Measurements from ENCODE around the gene RTL1. TPM values are rescaled to one million over a fixed set of nuclear protein-coding genes. Genes with fewer than 3 reads are reported as not detected.

RTL1 gene
- polyA plus RNA-seq, 1 of the 3 experiments (the other 2 are of a cell fraction): 0.07 TPM

- H3F3A ChIP-seq (replicated peaks; ENCODE audit: insufficient read depth): no peaks in the 10 kb centered on the region
- no peaks in the 10 kb centered on the region; a peak in 2 of 4 replicates for H3K4me1 ChIP-seq (ENCODE audit: control insufficient read depth in 1 of 2, insufficient read depth in 2 of 2, low read depth in 1 of 2, low read length in 1 of 2)
- no peaks in the 10 kb centered on the region for H4K20me1 ChIP-seq (ENCODE audit: insufficient read depth)
- CTCF ChIA-PET: interaction anchor here (0.5 to 2.0 kb wide), 4 partner anchors 10 to 424 kb away, joined by 3 to 6 read pairs (median 4); no protein-coding TSS in a partner anchor
- POLR2A ChIA-PET: no interaction called here
- no peak overlapping the region for H2AFZ ChIP-seq (ENCODE audit: low read depth)
- 49% methylated on average over 9 of the region's 9 CpGs for WGBS (ENCODE audit: low lambda C conversion rate)
- no peak overlapping the region for H3K4me3 ChIP-seq (ENCODE audit: low read depth in 2 of 2, low read length in 1 of 2)
- no peaks in the 10 kb centered on the region for H3K79me2 ChIP-seq (ENCODE audit: insufficient read depth)
- H3K4me2 ChIP-seq: no peak overlapping the region
- no peak overlapping the region for H3K9ac ChIP-seq
- H3K27ac ChIP-seq (ENCODE audit: low read depth in 2 of 2, low read length in 1 of 2): no peak overlapping the region
- DNase-seq: no peak
- H3K36me3 ChIP-seq (replicated peaks in 1 of 2; ENCODE audit: control insufficient read depth in 1 of 2, insufficient read depth in 2 of 2, low read length in 1 of 2): no peaks in the 10 kb centered on the region
- TF ChIP-seq RFX5 (IDR thresholded peaks at IDR 0.05; ENCODE audit: low read length): no peak
- no peak for TF ChIP-seq USF2 (IDR thresholded peaks at IDR 0.05; ENCODE audit: borderline replicate concordance, low read depth, low read length)
- TF ChIP-seq, protein P1, sequence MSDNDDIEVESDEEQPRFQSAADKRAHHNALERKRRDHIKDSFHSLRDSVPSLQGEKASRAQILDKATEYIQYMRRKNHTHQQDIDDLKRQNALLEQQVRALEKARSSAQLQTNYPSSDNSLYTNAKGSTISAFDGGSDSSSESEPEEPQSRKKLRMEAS (IDR thresholded peaks at IDR 0.05; ENCODE audit: low read depth): no peak
- TF ChIP-seq EP300 (IDR thresholded peaks at IDR 0.05; ENCODE audit: borderline replicate concordance in 1 of 2, low read depth in 1 of 2, low read length in 1 of 2): no peak
- TF ChIP-seq GABPA (IDR thresholded peaks at IDR 0.05; ENCODE audit: low read depth): no peak
- no peak for TF ChIP-seq USF1 (IDR thresholded peaks at IDR 0.05; ENCODE audit: borderline replicate concordance, low read depth)
- TF ChIP-seq RXRA (IDR thresholded peaks at IDR 0.05; ENCODE audit: borderline replicate concordance, low read depth): no peak
- TF ChIP-seq FOXM1 (IDR thresholded peaks at IDR 0.05; ENCODE audit: low read depth): no peak
- TF ChIP-seq NFIC (IDR thresholded peaks at IDR 0.05; ENCODE audit: borderline replicate concordance): no peak
- H3K27me3 ChIP-seq (ENCODE audit: insufficient read depth): no peaks in the 10 kb centered on the region
- H3K9me3 ChIP-seq: no peaks in the 10 kb centered on the region
- H3K9me2 ChIP-seq: no peaks in the 10 kb centered on the region
These were observed 38.4 kb downstream of the RTL1 start for GRCh38 chr14:100864960-100865681.

GRCh38 chr14:100864206-100864605, 39.3 kb downstream of the RTL1 start:
- Histone ChIP-seq H3K4me2 (no peak overlapping the region), H3K27me3 (ENCODE audit: insufficient read depth) (no peaks in the 10 kb centered on the region), H3K27ac (ENCODE audit: low read depth in 2 of 2, low read length in 1 of 2) (no peak overlapping the region), H3F3A (replicated peaks; ENCODE audit: insufficient read depth) (no peaks in the 10 kb centered on the region), H3K79me2 (ENCODE audit: insufficient read depth) (no peaks in the 10 kb centered on the region), H3K9me2 (no peaks in the 10 kb centered on the region), H3K36me3 (replicated peaks in 1 of 2; ENCODE audit: control insufficient read depth in 1 of 2, insufficient read depth in 2 of 2, low read length in 1 of 2) (no peaks in the 10 kb centered on the region), H3K4me1 (ENCODE audit: control insufficient read depth in 1 of 2, insufficient read depth in 2 of 2, low read depth in 1 of 2, low read length in 1 of 2) (no peaks in the 10 kb centered on the region; a peak in 2 of 4 replicates), H3K9ac (no peak overlapping the region), H2AFZ (ENCODE audit: low read depth) (no peak overlapping the region), H3K4me3 (ENCODE audit: low read depth in 2 of 2, low read length in 1 of 2) (no peak overlapping the region), H4K20me1 (ENCODE audit: insufficient read depth) (no peaks in the 10 kb centered on the region), H3K9me3 (no peaks in the 10 kb centered on the region)
- 51% methylated on average over 9 of the region's 10 CpGs for WGBS (ENCODE audit: low lambda C conversion rate)
- POLR2A ChIA-PET: no interaction called here
- no peak for DNase-seq
- CTCF ChIA-PET: interaction anchor here (0.6 to 2.0 kb wide), 3 partner anchors 9 to 423 kb away, joined by 3 to 6 read pairs (median 5); no protein-coding TSS in a partner anchor
- TF ChIP-seq CHD2 (IDR thresholded peaks at IDR 0.05; ENCODE audit: low read length, partially characterized antibody): no peak
- TF ChIP-seq NRF1 (IDR thresholded peaks at IDR 0.05; ENCODE audit: low read depth, low read length): no peak
- no peak for TF ChIP-seq REST (IDR thresholded peaks at IDR 0.05; ENCODE audit: low read depth, low read length)
- TF ChIP-seq TEAD4 (IDR thresholded peaks at IDR 0.05; ENCODE audit: borderline replicate concordance, insufficient read depth): no peak
- no peak for TF ChIP-seq RFX5 (IDR thresholded peaks at IDR 0.05; ENCODE audit: low read length)
- TF ChIP-seq JUND (IDR thresholded peaks at IDR 0.05): no peak
- TF ChIP-seq POLR2AphosphoS5 (IDR thresholded peaks at IDR 0.05; ENCODE audit: low read depth, low read length): no peak
- no peak for TF ChIP-seq USF1 (IDR thresholded peaks at IDR 0.05; ENCODE audit: borderline replicate concordance, low read depth)
- TF ChIP-seq FOSL2 (IDR thresholded peaks at IDR 0.05; ENCODE audit: borderline replicate concordance, low read depth): no peak
- TF ChIP-seq EP300 (IDR thresholded peaks at IDR 0.05; ENCODE audit: borderline replicate concordance in 1 of 2, low read depth in 1 of 2, low read length in 1 of 2): no peak
- no peak for TF ChIP-seq USF2 (IDR thresholded peaks at IDR 0.05; ENCODE audit: borderline replicate concordance, low read depth, low read length)
- TF ChIP-seq IRF3 (IDR thresholded peaks at IDR 0.05; ENCODE audit: low read depth, low read length): no peak
